Measurements from ENCODE around the gene SUB1.
"Not testable (repeated sequence)": the region's sequence is repeated elsewhere in the genome, so short reads cannot be mapped to it uniquely, and the experiment has no call there.

Gene SUB1

GRCh38 chr5:32566319-32567111 lies 18.8 kb upstream of the SUB1 start:
- no peak for DNase-seq (ENCODE audit: low spot score)

DNA sequence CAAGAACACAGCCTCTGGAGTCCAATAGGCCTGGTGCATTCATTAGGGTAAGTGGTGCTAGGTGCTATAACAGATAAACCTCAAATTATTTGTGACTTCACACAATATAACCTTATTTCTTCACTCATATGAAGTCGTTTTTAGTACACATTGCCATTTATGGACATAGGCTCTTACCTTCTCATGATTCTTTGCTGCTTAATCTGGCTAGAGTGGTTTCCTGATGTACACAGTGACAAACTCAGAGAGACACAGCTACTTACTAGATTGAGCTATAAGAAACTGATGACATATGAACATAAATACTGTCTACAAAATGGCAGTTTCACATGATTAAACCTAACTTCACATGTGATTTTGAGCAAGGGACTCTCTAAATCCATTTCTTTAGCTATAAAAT lies 14.2 kb upstream of the SUB1 start:
- DNase-seq (ENCODE audit: low spot score): no peak

DNA sequence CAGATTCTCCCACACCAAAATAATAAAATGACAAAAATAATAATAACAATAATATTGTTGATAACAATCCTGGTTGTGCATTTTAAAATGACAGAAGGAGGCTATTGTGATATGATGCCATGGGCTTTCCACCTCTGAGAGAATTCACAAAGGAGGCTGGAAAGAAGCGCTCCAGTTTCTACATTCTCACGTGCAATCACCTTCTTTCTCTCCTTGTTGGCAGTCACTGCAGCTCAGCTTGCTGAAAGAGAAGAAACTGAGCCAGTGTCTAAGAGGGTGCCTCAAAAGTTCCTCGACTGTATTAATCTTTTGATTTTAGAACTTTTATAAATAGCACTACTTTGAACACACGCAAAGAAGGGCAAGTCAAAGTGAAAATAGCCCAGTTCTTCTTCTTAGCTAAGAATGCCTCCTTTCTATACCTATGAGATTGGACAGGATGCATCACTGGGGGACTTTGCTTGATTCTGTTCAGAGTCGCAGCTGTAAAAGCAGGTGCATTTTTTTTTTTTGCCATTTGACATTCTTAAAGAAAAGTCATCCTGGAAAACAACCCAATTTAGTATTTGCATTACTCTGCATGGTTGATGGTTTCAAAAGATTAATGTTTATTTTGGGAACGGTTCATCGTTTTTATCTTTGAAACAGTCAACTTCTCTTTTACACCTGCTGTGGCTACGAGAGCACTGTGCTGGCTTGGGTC lies 12.4 kb upstream of the SUB1 start:
- DNase-seq (ENCODE audit: low spot score): no peak

DNA sequence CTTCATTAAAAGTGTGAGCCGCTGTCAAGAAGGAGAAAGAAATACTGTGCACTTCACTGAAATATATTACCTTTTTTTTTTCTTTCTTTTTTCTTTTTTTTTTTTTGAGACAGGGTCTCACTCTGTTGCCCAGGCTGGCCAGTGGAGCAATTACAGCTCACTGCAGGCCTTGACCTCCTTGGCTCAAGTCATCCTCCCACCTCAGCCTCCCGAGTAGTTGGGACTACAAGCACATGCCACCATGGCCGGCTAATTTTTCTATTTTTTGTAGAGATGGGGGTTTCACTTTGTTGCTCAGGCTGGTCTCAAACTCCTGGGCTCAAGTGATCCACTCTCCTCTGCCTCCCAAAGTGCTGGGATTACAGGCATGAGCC lies 11.9 kb upstream of the SUB1 start:
- DNase-seq (ENCODE audit: low spot score): not testable (repeated sequence)

GRCh38 chr5:32574540-32575175 lies 10.7 kb upstream of the SUB1 start:
- DNase-seq (ENCODE audit: low spot score): no peak

DNA sequence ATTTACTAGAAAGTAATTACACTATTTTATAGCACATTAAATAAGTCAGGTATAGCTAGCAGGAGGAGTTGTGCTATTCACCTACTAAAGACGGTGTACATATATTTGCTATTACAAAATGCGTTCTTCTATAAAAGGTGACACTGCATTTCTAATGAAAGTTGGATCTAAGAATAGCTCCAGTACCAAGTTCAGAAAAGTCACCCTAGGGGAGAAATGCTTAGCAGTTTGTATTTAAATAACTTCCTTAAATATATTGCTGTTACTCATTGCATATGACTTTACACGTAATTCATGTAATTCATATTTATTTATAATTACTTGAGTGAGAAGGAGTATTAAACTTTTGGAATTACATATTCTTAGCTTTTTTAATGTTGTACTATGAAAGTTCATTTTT lies 7.0 kb upstream of the SUB1 start:
- DNase-seq (ENCODE audit: low spot score): no peak

DNA sequence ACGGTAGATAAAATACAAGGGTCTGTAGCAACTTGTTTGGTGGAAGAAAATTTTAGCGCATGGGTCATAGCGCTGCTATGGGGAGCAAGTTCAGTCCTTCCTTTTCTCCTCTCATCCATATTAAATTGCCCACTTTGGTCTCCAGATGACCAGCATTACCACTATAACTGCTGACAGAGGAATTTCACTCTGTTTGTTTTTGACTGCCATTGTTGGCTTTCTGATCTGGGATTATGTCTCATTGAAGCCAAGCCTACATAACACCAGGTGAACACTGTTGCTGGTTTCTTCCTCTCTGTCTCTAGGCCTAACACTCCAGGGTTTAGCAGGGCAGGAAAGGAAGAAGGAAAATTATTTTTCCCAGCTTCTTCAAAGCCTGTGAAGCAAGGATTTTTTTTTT lies 6.6 kb upstream of the SUB1 start:
- no peak for DNase-seq (ENCODE audit: low spot score)

DNA sequence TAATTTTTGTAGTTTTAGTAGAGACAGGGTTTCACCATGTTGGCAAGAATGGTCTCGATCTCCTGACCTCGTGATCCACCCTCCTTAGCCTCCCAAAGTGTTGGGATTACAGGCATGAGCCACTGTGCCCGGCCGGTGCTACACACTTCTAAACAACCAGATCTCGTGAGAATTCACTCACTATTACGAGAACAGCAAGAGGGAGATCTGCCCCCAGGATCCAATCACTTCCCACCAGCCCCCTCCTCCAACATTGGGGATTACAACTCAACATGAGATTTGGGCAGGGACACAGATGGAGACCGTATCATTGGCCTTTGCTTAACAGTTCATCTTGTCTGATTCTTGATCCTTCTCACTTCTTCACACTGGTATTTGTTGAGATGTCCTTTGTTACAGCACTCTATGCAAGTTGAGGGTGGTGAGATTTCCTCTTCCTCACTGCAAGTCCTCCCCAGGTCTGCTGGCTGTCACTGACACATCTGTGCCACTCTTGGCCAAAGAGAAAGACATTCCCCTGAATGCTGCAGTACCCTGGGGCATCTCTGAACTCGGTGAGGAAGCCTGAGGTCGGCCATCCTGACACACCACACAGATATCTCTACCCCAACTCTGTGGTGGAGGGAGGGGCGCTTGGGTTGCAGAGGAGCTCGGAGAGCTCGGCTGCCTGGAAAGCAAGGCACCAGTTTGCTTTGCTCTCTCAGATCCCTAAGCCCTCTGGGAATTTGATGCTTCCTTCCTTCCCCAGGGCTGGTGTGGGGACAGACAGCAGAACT lies 4.2 kb upstream of the SUB1 start:
- DNase-seq (ENCODE audit: low spot score): no peak

GRCh38 chr5:32583582-32584232 lies 1.6 kb upstream of the SUB1 start:
- no peak for DNase-seq (ENCODE audit: low spot score)

DNA sequence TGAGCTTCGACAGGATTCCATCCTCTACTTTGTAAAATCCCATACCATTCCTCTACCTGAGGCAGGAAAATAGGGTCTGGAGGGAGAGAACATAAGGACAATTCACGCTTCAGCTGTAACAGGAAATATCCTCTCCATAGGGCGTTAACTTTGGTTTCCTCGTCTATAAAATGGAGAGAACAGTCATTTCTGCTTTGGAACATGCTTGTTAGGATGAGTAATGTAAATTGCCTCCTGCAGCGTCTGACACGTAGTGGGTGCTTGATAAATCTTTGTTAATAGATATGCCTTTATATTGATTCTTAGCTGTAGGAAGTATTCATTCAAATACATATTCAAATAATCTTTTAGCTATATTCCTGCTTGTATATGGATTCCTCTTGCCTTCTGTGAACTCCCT lies 711 bp upstream of the SUB1 start:
- no peak for DNase-seq (ENCODE audit: low spot score)

DNA sequence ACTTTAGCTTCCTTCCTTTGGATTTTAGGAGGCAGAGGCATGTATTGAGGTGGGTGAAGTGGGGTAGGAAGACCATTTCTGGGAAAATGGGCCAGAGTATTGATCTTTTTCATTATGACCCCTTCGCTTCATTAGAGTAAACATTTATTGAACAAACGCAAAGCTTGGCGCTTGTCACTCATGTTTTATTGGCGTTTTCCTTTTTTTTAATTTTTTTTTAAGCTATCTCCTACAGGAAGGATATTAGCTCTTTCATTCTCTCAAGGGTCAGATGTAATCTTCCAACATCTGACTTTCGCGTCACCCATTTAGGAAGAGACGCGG lies 273 bp upstream of the SUB1 start:
- DNase-seq (ENCODE audit: low spot score): no peak

DNA sequence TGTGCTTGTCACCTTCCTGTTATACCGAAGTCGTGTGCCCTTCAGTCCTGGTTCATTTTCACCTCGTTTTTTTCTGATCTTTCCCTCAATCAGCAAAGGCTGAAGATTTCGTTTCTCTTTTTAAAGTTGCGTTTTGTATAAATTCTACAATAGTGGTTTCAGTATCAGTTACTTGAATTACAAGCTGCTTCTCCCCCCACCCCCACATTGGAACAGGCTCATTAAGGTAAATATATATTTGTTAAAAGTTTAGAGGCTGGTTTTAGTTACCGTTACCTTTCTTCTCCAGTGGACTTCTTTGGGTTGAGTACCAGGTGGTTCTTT lies 881 bp downstream of the SUB1 start:
- DNase-seq (ENCODE audit: low spot score): no peak

DNA sequence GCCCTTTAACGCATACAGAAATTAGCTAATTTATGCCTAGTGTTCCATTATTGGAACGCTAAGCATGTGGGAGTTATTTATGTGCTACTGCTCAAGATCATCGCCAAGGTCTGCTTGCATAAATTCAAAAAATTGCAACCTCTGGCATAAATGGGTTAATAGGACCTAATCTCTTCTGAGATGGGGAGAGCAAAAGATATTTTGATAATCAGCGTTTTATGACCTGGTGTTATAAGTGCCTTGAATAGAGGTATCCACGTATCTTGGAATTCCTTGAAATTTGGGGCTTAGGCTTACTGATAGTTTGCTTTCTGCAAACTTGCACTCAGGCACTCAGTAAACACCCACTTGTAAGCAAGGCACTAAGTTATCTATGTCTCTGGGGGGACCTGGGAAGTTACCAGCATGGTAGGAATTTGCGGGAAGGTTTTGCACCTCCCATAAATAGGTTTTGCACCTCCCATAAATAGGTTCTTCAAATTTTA lies 1.8 kb downstream of the SUB1 start:
- DNase-seq (ENCODE audit: low spot score): no peak

DNA sequence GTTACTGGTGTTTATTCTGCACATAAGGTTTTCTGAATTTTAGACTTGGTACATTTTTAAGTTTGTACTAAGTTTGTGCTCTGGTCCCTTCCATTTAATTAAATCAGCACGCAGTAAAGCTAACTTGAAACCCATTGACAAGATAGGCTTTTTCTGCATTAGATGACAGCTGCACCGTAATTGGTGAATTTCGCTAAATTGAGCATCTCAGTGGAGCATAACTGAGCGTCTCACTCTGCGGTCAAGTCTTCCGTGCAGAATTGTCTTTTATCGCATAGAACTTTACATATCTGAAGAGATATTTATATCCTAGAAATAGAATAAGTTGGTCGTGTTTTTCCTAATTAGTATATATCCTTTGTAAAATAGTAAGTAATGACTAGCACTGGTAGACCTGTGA lies 4.1 kb downstream of the SUB1 start:
- DNase-seq (ENCODE audit: low spot score): no peak

DNA sequence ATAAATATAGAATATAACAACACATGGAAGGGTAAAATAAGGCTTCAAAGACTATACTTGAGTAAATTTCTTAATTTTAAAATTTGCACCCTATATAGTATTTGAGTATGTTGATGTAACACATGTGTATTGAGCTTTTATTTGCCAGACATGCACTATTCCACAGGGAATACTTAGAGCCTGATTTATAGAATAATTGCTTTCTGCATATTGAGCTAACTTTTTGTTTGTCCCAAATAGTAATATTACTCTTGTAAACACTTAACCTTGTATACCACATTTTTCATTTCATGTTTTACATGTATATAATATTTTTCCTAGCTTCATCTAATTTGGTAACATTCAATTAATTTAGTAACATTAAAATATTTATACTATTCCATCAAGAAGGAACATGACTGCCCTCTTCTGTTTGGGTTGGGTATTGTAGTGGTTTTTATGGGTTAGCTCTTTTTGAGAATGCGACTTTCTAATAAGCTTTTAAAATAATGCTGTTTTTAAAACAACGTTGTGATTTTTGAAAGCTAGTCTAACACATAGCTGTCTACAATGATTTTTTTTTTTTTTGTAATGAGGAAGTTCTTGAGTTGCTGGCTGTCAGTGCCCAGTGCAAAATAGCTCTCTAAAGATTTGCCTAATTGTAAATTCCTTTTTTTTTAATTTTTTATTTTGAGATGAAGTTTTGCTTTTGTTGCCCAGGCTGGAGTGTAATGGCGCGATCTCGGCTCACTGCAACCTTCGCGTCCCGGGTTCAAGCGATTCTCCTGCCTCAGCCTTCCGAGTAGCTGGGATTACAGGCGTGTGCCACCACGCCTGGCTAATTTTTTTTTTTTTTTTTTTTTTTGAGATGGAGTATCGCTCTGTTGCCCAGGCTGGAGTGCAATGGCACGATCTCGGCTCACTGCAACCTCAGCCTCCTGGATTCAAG lies 4.8 kb downstream of the SUB1 start:
- no peak for DNase-seq (ENCODE audit: low spot score)

- DNase-seq (ENCODE audit: low spot score): no peak
These were observed 9.8 kb downstream of the SUB1 start for GRCh38 chr5:32595118-32595517.

GRCh38 chr5:32597041-32597629 lies 11.8 kb downstream of the SUB1 start:
- DNase-seq (ENCODE audit: low spot score): no peak

GRCh38 chr5:32598260-32598937 lies 13.0 kb downstream of the SUB1 start:
- no peak for DNase-seq (ENCODE audit: low spot score)

DNA sequence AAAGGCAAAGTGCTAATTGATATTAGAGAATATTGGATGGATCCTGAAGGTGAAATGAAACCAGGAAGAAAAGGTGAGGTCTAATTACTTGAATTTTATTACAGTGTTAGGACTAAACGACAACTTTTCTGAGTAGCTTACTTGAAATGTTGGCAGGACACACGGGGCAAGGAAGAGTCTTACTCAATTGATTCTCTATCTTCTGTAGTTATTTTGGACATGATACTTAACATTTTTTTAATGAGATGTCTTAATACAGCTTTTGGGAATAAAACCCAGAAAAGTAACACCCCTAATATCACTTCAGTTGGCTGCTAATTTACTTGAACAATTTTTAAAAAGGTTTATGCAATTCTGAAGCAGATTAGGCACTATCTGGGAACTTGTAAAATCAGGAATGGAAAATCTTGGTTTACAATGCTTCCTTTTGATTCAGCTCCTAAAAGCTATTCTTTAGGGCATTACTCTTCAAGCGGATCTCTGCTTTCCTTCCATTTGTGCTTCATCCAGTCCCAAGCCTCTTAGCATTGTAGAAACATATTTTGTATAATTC lies 13.7 kb downstream of the SUB1 start:
- no peak for DNase-seq (ENCODE audit: low spot score)
